ENCODE results near the gene ESD.

Gene ESD

DNA sequence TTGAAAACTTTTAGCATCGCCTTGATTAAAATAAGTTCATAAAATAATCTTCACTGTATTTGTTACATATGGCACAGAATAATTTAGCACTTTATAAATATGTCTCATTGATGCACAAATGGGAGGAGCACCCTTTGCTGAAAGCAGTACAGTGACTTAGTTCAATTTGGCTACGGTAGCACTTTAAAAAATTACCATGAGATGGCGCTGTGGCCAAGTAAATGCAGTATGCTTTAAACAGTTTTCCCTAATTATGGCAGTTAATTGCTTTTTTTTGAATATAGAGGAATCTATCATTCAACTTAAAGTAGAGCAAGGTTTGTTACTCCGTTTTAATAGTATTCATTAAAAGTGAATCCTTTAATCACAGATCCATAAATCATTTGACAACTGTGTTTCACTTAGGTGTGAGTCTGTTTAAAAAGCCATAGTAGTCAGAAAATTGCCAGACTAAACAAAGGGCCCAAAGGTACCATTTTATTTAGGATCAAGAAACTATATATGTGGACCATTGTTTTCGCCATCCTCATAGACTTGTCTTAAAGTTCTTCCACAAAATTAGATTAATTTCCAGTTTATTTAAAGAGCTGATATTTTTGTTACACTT is 34.7 kb upstream of the ESD start:
- POLR2A ChIA-PET: interaction anchor here (0.5 kb wide), 1 partner anchor 962 kb away, joined by 3 read pairs; no protein-coding TSS in a partner anchor
- no peak for DNase-seq (ENCODE audit: low read depth, low spot score)
- CTCF ChIA-PET: interaction anchor here (0.6 to 2.7 kb wide), 23 partner anchors 9 to 1027 kb away, joined by 3 to 27 read pairs (median 4); no protein-coding TSS in a partner anchor
- no peak overlapping the region for H3K4me3 ChIP-seq (ENCODE audit: low read depth, low read length)
- TF ChIP-seq, protein P1, sequence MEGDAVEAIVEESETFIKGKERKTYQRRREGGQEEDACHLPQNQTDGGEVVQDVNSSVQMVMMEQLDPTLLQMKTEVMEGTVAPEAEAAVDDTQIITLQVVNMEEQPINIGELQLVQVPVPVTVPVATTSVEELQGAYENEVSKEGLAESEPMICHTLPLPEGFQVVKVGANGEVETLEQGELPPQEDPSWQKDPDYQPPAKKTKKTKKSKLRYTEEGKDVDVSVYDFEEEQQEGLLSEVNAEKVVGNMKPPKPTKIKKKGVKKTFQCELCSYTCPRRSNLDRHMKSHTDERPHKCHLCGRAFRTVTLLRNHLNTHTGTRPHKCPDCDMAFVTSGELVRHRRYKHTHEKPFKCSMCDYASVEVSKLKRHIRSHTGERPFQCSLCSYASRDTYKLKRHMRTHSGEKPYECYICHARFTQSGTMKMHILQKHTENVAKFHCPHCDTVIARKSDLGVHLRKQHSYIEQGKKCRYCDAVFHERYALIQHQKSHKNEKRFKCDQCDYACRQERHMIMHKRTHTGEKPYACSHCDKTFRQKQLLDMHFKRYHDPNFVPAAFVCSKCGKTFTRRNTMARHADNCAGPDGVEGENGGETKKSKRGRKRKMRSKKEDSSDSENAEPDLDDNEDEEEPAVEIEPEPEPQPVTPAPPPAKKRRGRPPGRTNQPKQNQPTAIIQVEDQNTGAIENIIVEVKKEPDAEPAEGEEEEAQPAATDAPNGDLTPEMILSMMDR (IDR thresholded peaks at IDR 0.05; ENCODE audit: insufficient read depth, low read length, missing control alignments): peak; percentile 55

DNA sequence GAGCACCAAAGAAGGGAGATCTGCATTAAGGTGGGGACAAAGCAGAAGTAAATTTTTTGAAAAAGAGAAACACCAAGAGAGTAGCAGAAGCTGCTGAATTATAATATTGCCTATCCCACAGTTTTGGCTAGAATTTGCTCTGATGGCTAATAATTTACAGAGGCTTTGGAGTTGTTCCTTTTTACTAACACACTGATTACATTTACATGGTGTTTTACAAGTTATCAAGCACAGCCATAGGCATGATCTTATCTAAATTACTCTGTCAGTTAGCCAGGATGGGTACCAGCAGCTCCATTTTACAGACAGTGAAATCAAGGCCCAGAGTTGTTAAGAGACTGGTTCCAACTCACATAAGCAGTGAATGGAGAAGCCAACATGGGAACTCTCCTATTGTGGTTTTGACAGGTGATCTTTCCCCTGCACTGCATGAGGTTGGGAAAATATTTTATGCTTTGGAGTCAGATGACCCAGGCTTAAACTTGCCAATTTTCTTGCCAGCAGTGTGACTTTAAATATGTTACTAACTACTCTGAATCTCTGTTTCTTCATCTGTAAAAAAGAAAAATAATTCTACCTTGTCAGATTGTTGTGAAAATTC is 33.5 kb upstream of the ESD start:
- ChIA-PET POLR2A (no interaction called here), CTCF (interaction anchor here (0.6 to 2.7 kb wide), 15 partner anchors 11 to 1939 kb away, joined by 3 to 27 read pairs (median 4); no protein-coding TSS in a partner anchor)
- TF ChIP-seq, protein P1 (IDR thresholded peaks at IDR 0.05; ENCODE audit: insufficient read depth, low read length, missing control alignments): no peak
- H3K4me3 ChIP-seq (ENCODE audit: low read depth, low read length): no peak overlapping the region
- no peak for DNase-seq (ENCODE audit: low read depth, low spot score)

DNA sequence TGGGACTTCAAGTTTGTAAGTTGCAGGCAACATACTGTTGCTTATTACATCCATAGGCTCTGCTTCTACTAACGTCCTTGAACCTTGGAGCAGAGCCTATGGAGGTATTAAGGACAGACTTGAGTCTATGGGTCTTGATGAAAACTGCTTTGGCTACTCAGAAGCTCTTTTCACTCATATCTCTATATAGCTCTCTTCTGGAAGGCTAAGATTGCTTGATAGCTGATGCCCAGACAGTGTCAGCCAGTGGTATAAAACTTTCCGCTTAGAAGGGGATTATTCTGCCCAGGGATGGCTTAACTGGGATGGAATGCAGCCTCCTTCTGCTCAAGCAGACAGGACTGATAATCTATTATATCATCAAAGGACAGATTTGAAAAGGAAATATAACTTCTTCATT is 25.6 kb upstream of the ESD start:
- POLR2A ChIA-PET: no interaction called here
- H3K4me3 ChIP-seq (ENCODE audit: low read depth, low read length): no peak overlapping the region
- no peak for DNase-seq (ENCODE audit: low read depth, low spot score)
- CTCF ChIA-PET: interaction anchor here (1.2 to 2.2 kb wide), 4 partner anchors 10 to 777 kb away, joined by 3 to 7 read pairs (median 5); no protein-coding TSS in a partner anchor
- TF ChIP-seq, protein P1 (IDR thresholded peaks at IDR 0.05; ENCODE audit: insufficient read depth, low read length, missing control alignments): no peak

DNA sequence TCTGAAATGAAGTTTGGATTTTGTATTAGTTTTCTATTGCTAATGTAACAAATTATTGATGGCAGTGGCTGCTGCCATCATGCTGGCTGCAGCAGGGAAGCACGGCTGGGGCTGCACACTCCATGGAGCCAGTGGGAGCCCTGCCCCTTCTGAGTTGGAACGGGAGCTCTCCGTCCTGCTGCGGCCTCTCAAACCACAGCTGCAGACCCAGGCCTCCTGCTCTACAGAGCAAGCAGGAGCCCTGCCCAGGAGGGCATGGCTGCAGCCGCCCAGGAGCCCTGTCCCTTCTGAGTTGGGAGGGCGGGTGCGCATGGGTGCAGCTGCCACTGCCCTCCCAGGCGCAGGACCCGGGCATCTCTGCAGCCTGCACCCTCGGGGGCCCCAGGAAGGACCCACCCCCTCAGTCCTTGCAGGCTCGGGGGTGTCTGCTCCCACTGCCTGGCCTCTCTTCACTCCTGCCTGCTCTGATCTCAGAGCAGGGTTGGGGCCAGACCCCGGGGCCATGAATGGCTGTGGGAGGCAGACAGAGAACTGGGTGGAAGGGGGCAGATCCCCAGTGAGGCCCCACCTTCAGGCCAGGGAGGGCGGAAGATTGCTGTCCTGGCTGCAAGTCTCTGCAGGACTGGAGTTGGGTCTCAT is 21.0 kb upstream of the ESD start:
- TF ChIP-seq, protein P1 (IDR thresholded peaks at IDR 0.05; ENCODE audit: insufficient read depth, low read length, missing control alignments): no peak
- DNase-seq (ENCODE audit: low read depth, low spot score): no peak
- H3K4me3 ChIP-seq (ENCODE audit: low read depth, low read length): no peak overlapping the region
- ChIA-PET POLR2A (no interaction called here), CTCF (interaction anchor here (3.5 kb wide), 1 partner anchor 13 kb away, joined by 13 read pairs; no protein-coding TSS in a partner anchor)

DNA sequence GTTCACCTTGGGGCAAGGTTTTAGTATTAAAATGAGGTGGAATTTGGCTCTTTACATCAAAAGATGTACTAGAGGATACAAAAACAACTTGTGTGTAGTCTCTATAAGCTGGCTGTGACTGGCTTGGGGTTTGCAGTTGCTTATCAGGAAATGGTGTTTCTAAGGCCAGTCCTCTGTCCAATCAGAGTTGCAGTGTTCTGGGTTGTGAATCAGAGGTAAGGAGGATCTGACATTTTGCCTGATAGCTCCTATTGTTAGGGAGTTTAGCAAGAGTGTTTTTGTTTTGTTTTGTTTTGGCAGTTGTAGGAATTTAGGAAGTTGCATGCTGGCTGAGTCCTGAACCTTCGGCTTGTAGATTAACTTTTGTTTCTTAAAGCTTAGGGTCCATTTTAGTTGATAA is 20.1 kb upstream of the ESD start:
- ChIA-PET CTCF (interaction anchor here (1.6 kb wide), 1 partner anchor 8 kb away, joined by 3 read pairs; no protein-coding TSS in a partner anchor), POLR2A (no interaction called here)
- TF ChIP-seq, protein P1 (IDR thresholded peaks at IDR 0.05; ENCODE audit: insufficient read depth, low read length, missing control alignments): no peak
- H3K4me3 ChIP-seq (ENCODE audit: low read depth, low read length): no peak overlapping the region
- DNase-seq (ENCODE audit: low read depth, low spot score): no peak

DNA sequence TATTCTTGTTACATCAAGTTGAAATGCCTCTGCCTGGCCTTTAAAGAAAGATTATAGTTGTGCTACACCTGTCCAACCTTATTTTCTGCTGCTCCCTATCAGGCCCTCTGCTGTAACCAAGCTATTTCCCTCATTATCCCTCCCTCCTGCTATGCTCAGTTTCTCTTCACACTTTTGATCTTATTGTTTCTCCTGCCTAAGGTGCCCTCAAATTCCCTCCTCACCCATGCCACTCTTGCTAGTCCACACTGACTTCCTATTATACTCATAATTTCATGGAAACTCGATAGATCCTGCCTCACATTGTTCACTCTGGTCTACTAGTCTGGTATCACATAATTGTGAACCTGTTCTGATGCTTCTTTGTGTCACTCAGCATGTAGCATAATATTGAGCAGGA is 19.4 kb upstream of the ESD start:
- CTCF ChIA-PET: interaction anchor here (0.7 to 1.6 kb wide), 2 partner anchors 9 to 15 kb away, joined by 3 read pairs; no protein-coding TSS in a partner anchor
- POLR2A ChIA-PET: no interaction called here

More for the DNA sequence above, 19.4 kb upstream of the ESD start:
- H3K4me3 ChIP-seq (ENCODE audit: low read depth, low read length): no peak overlapping the region
- TF ChIP-seq, protein P1 (IDR thresholded peaks at IDR 0.05; ENCODE audit: insufficient read depth, low read length, missing control alignments): no peak
- no peak for DNase-seq (ENCODE audit: low read depth, low spot score)

All from AG04449 (cell line).